ENCODE data around the gene ZDHHC14. TPM values are rescaled to one million over a fixed set of nuclear protein-coding genes. Genes with fewer than 3 reads are reported as not detected.

The ZDHHC14 gene
- total RNA-seq, 1 donor from 2014 or later, result 12.7 TPM

GRCh38 chr6:157432892-157433265 is 51.9 kb downstream of the ZDHHC14 start:
- intact Hi-C loops (cut with DNase I), result loop anchor here (5.0 kb wide), 2 partner anchors 51 to 111 kb away; partner anchors contain the start of genes TMEM242 and ZDHHC14
- ATAC-seq (no peak), DNase-seq (ENCODE audit: missing footprints) (no peak)

DNA sequence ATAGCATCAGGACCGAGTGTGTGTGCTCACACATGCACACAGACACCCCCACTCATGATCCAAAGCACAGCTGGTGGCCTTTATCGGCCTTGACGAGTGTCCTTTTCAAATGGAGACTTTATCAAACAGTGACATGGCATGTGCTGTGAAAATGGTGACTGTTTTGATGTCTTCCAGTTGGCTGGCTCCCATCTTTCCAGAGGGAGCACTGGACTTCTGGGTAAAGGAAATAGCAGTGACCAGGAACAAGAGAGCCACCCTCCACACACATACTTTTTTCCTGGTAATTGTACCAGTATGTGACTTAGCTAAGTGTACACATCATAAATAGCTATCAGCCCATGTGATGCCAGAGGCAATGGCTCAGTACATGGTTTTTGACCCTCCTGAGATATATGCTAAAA is 52.7 kb downstream of the ZDHHC14 start:
- ATAC-seq (peak; percentile 10), DNase-seq (ENCODE audit: missing footprints) (no peak)
- intact Hi-C loops (cut with DNase I), result loop anchor here (5.0 kb wide), 2 partner anchors 51 to 111 kb away; partner anchors contain the start of genes TMEM242 and ZDHHC14

DNA sequence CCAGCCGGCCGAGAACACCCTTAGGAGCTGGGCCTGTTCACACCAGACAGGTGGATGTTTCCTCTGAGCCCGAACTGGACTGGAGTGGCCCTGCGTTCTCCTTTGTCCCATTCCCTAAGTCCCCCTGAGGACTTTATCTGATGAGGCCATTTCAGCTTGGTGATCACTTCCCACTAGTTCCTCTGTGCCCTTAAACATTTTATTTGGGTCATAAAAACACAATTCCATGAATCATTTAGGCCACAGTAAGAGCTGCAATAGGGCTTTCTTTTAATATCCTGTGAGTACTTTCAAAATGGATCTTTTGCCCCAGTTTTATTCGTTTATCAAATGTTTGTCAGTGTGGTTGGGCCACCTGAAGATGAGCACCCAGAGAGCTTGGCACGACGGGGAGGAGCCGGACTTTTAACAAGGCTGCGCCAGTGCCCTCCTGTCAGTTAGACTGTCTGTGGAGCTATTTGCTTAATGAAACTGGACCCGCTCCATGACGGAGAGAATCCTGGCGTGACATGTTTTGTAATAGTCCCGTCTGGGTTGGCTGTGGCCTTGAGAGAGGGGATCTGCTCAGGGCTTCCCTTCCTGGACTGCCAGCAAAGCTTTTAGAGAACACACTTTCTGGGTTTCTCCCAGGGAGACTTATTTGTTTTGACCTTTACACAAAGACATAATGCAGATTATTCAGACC is 53.5 kb downstream of the ZDHHC14 start:
- intact Hi-C loops (cut with DNase I), result loop anchor here (5.0 kb wide), 2 partner anchors 52 to 112 kb away; partner anchors contain the start of genes TMEM242 and ZDHHC14
- ATAC-seq, result peak; percentile 85
- DNase-seq (ENCODE audit: missing footprints), result no peak

- ATAC-seq (peak; percentile 26), DNase-seq (ENCODE audit: missing footprints) (no peak)
- intact Hi-C loops (cut with DNase I), result no loop called here
These were observed 55.4 kb downstream of the ZDHHC14 start for GRCh38 chr6:157436219-157436943.

DNA sequence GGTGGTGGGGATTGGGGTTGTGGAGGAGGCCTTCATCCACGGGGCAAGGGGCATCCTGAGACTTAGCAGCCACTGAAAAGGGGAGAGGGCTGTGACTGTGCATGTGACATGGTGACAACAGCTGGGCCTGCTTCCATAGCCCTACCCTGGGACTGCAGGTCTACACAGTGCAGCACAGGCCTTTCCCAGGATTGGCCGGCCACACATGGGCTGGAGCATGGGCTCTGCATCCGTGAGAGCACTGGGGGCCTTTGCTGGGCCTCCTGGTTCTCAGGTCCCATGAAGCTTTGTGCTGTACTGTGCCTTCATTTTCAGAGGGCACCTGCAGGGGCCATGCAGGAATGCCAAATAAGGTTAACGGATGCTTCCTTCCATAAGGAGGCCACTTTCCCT is 56.0 kb downstream of the ZDHHC14 start:
- DNase-seq (ENCODE audit: missing footprints) (no peak), ATAC-seq (peak; percentile 23)
- intact Hi-C loops (cut with DNase I), result no loop called here

DNA sequence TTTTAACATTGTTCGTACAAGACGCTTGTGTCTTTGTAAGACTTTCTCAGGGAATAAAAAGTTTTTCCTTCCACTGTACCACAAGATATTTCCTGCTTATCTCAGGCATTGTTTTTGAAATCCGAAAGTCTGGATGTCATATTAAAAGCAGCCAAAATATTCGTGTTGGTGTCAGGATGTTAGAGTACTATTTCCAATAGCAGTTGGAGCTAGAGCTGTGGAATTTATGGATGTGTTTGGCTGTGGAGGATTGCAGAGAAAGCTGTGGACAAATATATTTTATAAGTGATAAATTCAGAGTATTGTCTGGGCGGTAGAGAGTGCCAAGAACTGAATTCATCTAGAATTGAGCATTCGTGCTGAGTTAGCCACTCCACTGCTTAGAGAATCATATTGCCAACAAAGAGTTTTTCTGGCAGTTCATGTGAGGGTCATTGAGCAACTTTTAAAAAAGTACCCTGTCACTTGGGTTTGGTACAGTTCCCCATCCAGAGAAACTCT is 57.7 kb downstream of the ZDHHC14 start:
- DNase-seq (ENCODE audit: missing footprints) (no peak), ATAC-seq (peak; percentile 53)
- intact Hi-C loops (cut with DNase I), result no loop called here

GRCh38 chr6:157440171-157440570 is 59.2 kb downstream of the ZDHHC14 start:
- ATAC-seq (no peak), DNase-seq (ENCODE audit: missing footprints) (no peak)
- intact Hi-C loops (cut with DNase I), result no loop called here

GRCh38 chr6:157442291-157442690 is 61.3 kb downstream of the ZDHHC14 start:
- no peak for ATAC-seq
- intact Hi-C loops (cut with DNase I), result no loop called here
- DNase-seq (ENCODE audit: missing footprints), result no peak

DNA sequence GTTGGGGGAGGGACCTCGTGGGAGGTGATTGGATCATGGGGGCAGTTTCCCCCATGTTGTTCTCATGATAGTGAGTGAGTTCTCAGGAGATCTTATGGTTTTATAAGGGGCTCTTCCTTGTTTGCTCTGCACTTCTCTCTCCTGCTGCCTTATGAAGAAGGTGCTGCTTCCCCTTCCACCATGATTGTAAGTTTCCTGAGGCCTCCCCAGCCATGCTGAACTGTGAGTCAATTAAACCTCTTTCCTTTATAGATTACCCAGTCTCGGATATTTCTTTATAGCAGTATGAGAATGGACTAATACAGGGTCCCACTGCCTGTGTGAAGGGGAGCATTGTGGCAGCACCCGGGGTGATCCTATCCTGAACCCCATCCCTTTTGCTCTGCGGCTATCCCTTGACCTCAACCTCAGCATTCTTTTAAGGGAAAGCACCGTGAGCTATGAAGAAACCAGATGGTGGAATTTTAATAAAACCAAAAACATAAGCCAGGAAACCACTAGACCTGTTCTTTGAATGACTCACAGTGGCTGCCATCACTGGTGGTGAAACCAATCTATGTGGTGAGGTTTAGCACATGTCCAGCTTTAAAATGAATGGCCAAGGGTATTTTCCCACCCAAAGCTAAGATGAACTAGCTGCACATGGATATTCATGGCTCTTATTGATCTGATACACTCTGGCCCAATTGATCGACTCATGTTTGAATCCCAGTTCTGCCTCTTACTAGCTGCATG is 62.2 kb downstream of the ZDHHC14 start:
- intact Hi-C loops (cut with DNase I), result no loop called here
- ATAC-seq (no peak), DNase-seq (ENCODE audit: missing footprints) (no peak)

- intact Hi-C loops (cut with DNase I), result no loop called here
- ATAC-seq, result no peak
- DNase-seq (ENCODE audit: missing footprints), result no peak
These were observed 64.5 kb downstream of the ZDHHC14 start for GRCh38 chr6:157445277-157446009.

- no peak for ATAC-seq
- intact Hi-C loops (cut with DNase I), result no loop called here
- no peak for DNase-seq (ENCODE audit: missing footprints)
These were observed 66.7 kb downstream of the ZDHHC14 start for GRCh38 chr6:157447735-157448134.

- intact Hi-C loops (cut with DNase I), result no loop called here
- ATAC-seq, result no peak
- no peak for DNase-seq (ENCODE audit: missing footprints)
These were observed 68.6 kb downstream of the ZDHHC14 start for GRCh38 chr6:157449610-157450009.

GRCh38 chr6:157450931-157451742 is 70.1 kb downstream of the ZDHHC14 start:
- intact Hi-C loops (cut with DNase I), result no loop called here

GRCh38 chr6:157452096-157452495 is 71.1 kb downstream of the ZDHHC14 start:
- DNase-seq (ENCODE audit: missing footprints), result no peak
- no peak for ATAC-seq
- intact Hi-C loops (cut with DNase I), result no loop called here

More at GRCh38 chr6:157450931-157451742, 70.1 kb downstream of the ZDHHC14 start:
- DNase-seq (ENCODE audit: missing footprints) (no peak), ATAC-seq (no peak)

GRCh38 chr6:157453131-157453530 is 72.1 kb downstream of the ZDHHC14 start:
- ATAC-seq (no peak), DNase-seq (ENCODE audit: missing footprints) (no peak)
- intact Hi-C loops (cut with DNase I), result no loop called here

DNA sequence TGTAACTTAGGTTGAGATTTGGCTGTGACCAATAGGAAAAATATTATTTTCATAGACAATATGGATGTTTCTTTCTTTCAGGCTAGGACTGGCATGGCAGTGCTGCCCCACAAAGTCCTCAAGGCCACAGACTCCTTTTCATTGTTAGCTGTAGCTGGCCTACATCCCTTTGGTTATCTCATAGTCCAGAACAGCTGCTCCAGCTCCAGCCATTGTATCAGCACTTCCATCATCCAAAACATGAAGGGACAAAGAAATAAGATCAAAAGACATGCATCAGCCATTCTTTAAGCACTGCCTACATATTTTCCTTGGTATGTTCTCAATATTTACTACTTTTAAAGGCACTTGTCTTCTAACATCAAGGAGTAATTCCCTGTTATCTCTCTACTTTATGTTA is 73.0 kb downstream of the ZDHHC14 start:
- ATAC-seq (no peak), DNase-seq (ENCODE audit: missing footprints) (no peak)
- intact Hi-C loops (cut with DNase I), result no loop called here

- DNase-seq (ENCODE audit: missing footprints) (no peak), ATAC-seq (no peak)
- intact Hi-C loops (cut with DNase I), result no loop called here
These were observed 74.0 kb downstream of the ZDHHC14 start for GRCh38 chr6:157454762-157455714.

Measured in Right ventricle myocardium inferior (tissue), 1 donor.